ENCODE results near the gene EMP1. TPM values are rescaled to one million over a fixed set of nuclear protein-coding genes. Genes with fewer than 3 reads are reported as not detected.

The EMP1 gene
- total RNA-seq, 2 experiments from 2014 or later, result 7.3 to 8.6 TPM

- Mint-ChIP-seq H3K27me3 (peaks cover 4% of the 10 kb centered on the region), H3K4me3 (no peak overlapping the region), H3K4me1 (peaks cover 18% of the 10 kb centered on the region), H3K9me3 (peaks cover 4% of the 10 kb centered on the region), H3K27ac (no peak overlapping the region), H3K36me3 (peaks cover 4% of the 10 kb centered on the region)
- POLR2A ChIA-PET, result interaction anchor here (0.6 to 0.7 kb wide), 2 partner anchors 659 to 807 kb away, joined by 3 read pairs; no protein-coding TSS in a partner anchor
- DNase-seq (no peak), ATAC-seq (ENCODE audit: low read depth) (no peak)
These were observed 32.5 kb upstream of the EMP1 start for GRCh38 chr12:13163868-13164635.

GRCh38 chr12:13164921-13165616 is 31.5 kb upstream of the EMP1 start:
- peaks cover 18% of the 10 kb centered on the region for H3K4me1 Mint-ChIP-seq
- peak overlapping the region; percentile 23 for H3K4me3 Mint-ChIP-seq
- no peak overlapping the region for H3K27ac Mint-ChIP-seq
- POLR2A ChIA-PET, result interaction anchor here (0.9 to 1.1 kb wide), 2 partner anchors 15 to 63 kb away, joined by 4 to 5 read pairs; no protein-coding TSS in a partner anchor
- DNase-seq (no peak), ATAC-seq (ENCODE audit: low read depth) (no peak)
- peaks cover 4% of the 10 kb centered on the region for H3K36me3 Mint-ChIP-seq
- H3K27me3 Mint-ChIP-seq, result peaks cover 14% of the 10 kb centered on the region
- peaks cover 4% of the 10 kb centered on the region for H3K9me3 Mint-ChIP-seq

DNA sequence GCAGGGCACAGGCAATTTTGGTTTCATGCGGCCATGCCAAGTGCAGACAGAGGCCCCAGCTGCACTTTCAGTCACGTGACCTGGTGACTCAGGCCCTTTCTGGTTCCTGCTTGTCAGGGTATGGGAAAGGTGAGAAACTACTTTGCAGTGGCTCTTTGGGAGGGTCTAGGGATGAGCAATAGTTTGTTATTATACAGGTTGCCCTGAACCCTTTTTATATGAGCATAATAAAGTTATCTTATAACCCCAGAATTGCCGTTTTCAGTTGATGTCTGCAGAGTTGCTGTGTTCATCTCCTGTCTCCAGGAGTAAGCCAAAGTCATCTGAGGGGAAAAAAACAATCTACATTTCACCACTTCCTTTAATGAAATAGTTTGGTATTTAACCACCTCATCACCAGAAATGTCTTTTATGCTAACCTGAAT is 30.9 kb upstream of the EMP1 start:
- POLR2A ChIA-PET, result interaction anchor here (0.9 to 1.1 kb wide), 2 partner anchors 14 to 64 kb away, joined by 4 to 5 read pairs; no protein-coding TSS in a partner anchor
- peaks cover 18% of the 10 kb centered on the region for H3K27me3 Mint-ChIP-seq
- peak overlapping the region; percentile 23 for H3K4me3 Mint-ChIP-seq
- peak; percentile 92 for ATAC-seq (ENCODE audit: low read depth)
- DNase-seq, result peak; percentile 62
- peaks cover 4% of the 10 kb centered on the region for H3K9me3 Mint-ChIP-seq
- H3K27ac Mint-ChIP-seq, result peak overlapping the region; percentile 20
- peaks cover 18% of the 10 kb centered on the region for H3K4me1 Mint-ChIP-seq
- peaks cover 4% of the 10 kb centered on the region for H3K36me3 Mint-ChIP-seq

DNA sequence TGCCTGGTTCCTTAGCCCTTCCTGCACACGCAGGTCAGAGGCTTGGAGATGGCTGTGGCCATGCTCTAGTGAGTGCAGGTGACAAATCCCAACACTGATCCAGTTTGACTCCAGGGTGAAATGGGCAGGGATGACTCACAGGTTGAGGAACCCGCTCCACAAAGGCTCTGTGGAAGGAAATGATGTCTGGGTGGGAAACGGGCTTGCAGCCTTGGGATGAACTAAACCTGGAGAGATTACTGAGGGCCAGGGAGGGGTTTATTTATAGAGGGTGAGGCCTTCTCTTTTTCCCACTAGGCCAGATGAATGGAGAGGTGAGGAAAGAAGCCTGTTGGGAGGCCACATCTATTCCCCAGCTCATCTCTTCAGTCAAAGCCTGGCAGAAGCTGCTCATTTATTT is 29.3 kb upstream of the EMP1 start:
- H3K27me3 Mint-ChIP-seq, result peaks cover 24% of the 10 kb centered on the region
- DNase-seq (no peak), ATAC-seq (ENCODE audit: low read depth) (no peak)
- H3K4me3 Mint-ChIP-seq, result no peak overlapping the region
- peaks cover 4% of the 10 kb centered on the region for H3K36me3 Mint-ChIP-seq
- peaks cover 4% of the 10 kb centered on the region for H3K9me3 Mint-ChIP-seq
- H3K4me1 Mint-ChIP-seq, result peaks cover 18% of the 10 kb centered on the region
- POLR2A ChIA-PET, result interaction anchor here (0.6 kb wide), 1 partner anchor 323 kb away, joined by 3 read pairs; no protein-coding TSS in a partner anchor
- H3K27ac Mint-ChIP-seq, result no peak overlapping the region

DNA sequence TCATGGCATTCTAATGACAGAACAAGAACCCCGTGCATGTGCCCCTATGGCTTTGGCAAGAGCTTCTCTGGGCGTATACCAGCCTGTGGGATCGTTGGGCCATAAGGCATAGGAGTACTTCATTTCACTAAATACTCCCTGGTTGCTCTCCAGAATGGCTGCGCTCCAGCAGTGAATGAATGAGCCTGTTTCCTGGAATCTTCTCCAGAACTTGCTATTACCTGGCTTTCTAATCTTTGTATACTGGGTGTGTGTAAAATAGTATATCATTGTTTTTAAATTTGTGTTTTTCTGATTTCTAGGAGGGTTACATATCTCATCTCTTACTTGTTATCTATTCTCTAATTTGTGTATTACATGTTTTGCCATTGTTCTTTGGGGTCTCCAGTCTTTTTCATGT is 28.6 kb upstream of the EMP1 start:
- peaks cover 24% of the 10 kb centered on the region for H3K27me3 Mint-ChIP-seq
- POLR2A ChIA-PET, result interaction anchor here (0.6 kb wide), 1 partner anchor 323 kb away, joined by 3 read pairs; no protein-coding TSS in a partner anchor
- H3K9me3 Mint-ChIP-seq, result peaks cover 4% of the 10 kb centered on the region
- no peak for ATAC-seq (ENCODE audit: low read depth)
- H3K36me3 Mint-ChIP-seq, result peaks cover 4% of the 10 kb centered on the region
- peaks cover 18% of the 10 kb centered on the region for H3K4me1 Mint-ChIP-seq
- H3K4me3 Mint-ChIP-seq, result no peak overlapping the region
- H3K27ac Mint-ChIP-seq, result no peak overlapping the region
- no peak for DNase-seq

DNA sequence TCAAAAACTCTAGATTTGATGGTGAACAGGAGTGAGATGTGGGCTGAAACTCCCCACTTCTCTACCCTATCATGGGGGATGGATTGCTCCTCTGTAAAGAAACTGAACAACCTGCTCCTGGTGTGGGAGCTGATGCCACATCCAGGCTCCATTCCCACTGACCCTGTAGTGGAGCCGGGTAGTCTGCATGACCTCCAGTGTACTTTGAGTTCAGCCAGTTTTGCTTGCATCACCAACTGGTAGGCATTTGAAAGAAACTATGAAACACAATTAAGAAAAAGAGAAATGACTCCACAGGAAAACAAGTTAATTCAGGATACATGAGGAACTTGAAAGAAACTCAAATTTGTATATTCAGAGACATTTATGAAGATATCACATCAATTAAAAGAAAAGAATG is 27.3 kb upstream of the EMP1 start:
- Mint-ChIP-seq H3K27ac (no peak overlapping the region), H3K4me1 (peaks cover 30% of the 10 kb centered on the region), H3K36me3 (peaks cover 4% of the 10 kb centered on the region), H3K9me3 (peaks cover 4% of the 10 kb centered on the region), H3K27me3 (peaks cover 24% of the 10 kb centered on the region), H3K4me3 (no peak overlapping the region)
- ATAC-seq (ENCODE audit: low read depth) (no peak), DNase-seq (no peak)
- POLR2A ChIA-PET, result interaction anchor here (1.2 kb wide), 1 partner anchor 10 kb away, joined by 7 read pairs; no protein-coding TSS in a partner anchor

DNA sequence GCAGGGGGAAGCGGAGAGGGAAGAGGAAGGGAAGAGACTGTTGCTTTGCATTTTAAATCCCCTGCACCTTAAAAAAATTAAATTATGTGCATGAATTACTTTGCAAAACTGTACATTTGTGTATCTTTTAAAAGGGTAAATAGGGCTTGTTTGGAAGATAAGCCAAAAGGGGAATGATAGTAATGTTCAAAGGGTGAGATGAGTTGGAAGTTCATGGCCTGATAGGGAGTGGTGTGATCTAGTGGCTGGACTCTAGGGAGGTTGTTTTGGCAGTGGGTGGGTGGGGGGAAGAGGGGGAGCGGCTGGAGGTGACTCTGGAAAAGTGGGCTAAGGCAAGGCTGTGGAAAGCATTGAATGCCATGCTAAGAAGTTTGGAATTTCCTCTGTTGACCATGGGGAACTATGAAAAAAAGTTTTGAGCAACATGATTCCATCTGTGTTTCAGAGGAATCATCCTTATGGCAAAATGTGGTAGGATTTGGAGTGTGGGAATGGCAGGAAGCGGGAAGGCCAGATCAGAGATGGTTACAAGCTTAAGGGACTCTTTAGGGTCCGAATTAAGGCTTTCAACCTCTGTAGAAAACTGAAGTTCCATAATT is 25.5 kb upstream of the EMP1 start:
- POLR2A ChIA-PET, result no interaction called here
- H3K27ac Mint-ChIP-seq, result no peak overlapping the region
- no peak for DNase-seq
- H3K27me3 Mint-ChIP-seq, result peaks cover 24% of the 10 kb centered on the region
- H3K4me3 Mint-ChIP-seq, result no peak overlapping the region
- H3K36me3 Mint-ChIP-seq, result peaks cover 4% of the 10 kb centered on the region
- peaks cover 4% of the 10 kb centered on the region for H3K9me3 Mint-ChIP-seq
- no peak for ATAC-seq (ENCODE audit: low read depth)
- H3K4me1 Mint-ChIP-seq, result peaks cover 17% of the 10 kb centered on the region

DNA sequence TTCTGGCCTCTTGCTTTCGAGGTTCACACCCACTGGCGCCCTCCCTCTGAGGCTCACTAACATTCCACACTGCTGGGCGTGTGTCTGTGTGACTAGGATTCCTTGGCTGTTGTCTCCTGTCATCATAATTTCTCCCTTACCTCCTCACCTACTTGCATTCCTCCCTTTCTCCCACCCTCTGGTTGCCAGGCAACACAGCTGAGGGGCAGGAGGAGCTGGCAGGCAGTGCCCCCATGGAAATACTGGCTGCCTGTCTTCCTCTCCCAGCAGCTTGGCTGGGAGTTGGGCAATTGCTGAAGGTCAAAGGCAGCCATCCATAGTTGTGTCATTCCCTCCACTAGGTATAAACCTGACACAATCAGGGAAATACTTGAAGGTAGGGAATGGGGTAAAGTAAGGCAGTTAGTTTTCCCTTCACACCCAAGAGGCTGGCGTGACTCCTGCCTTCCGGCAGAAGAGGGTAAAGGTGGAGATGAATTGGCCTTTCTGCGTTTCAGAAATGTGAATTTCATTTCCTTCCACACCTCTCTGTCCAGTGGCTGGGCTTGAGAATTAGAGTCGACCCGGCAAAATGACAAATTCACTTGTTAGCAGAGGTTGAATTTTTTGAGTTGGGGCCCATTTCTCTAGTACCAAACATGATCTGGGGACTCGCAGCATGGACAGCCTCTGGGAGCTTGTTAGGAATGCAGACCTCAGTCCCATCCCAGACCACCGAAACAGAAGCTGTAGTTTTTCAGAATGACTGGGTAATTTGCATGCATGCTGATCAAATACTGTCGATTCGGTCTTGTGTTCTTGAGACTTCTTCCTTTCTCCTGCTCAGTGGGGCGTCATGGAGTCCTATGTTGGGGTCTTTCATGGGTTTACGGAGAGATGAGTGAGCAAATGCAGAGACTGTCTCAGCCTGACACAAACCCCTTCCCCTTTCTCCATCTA is 24.3 kb upstream of the EMP1 start:
- Mint-ChIP-seq H3K27ac (no peak overlapping the region), H3K9me3 (peaks cover 4% of the 10 kb centered on the region), H3K4me1 (peaks cover 13% of the 10 kb centered on the region), H3K36me3 (peaks cover 4% of the 10 kb centered on the region), H3K27me3 (peaks cover 29% of the 10 kb centered on the region), H3K4me3 (no peak overlapping the region)
- POLR2A ChIA-PET, result no interaction called here
- ATAC-seq (ENCODE audit: low read depth) (no peak), DNase-seq (no peak)

DNA sequence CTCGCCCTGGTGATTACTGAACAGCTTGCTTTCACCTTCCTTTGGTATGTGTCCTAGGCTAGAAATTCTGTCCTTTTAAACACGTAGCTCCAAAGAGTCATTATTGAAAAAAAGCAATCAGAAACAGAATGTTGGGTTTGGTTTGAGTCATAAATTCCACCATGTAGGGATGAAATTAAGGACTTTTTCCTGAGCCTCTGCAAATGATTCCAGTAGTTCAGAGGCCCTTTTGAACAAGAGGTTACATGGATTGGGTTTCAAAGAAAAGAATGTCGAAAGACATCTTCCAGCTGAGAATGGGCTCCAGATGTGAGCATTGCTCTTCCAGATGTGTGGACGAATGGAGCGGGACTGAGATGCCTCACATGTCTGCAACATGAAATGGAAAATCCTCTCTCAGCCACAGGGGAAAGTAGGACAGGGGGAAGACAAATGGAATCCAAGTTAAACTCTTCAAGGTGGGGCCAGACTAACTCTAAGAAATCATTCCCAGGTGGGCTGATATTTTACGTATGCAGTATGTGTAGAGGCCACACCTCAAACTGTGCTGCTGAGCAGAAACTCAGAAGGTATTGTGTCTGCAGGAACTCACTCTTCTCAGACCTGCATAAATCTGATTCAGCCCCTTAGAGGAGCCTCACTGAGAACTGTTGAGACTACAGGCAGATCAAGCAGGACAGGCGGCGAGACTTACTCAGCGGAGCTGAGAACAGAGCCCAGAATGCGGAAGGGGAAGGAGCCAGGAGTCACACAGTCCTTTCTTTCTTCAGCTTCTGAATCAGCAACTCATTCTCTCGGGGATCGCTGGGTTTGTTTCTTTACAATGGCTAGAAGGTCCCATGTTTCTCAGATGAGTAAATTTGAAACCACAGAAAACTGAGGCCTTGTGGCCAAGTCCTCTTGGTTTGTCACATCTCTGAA is 23.3 kb upstream of the EMP1 start:
- POLR2A ChIA-PET, result no interaction called here
- Mint-ChIP-seq H3K9me3 (no peaks in the 10 kb centered on the region), H3K27ac (no peak overlapping the region), H3K27me3 (peaks cover 37% of the 10 kb centered on the region), H3K4me3 (no peak overlapping the region), H3K36me3 (no peaks in the 10 kb centered on the region), H3K4me1 (peaks cover 18% of the 10 kb centered on the region)
- ATAC-seq (ENCODE audit: low read depth), result peak; percentile 39
- DNase-seq, result no peak

DNA sequence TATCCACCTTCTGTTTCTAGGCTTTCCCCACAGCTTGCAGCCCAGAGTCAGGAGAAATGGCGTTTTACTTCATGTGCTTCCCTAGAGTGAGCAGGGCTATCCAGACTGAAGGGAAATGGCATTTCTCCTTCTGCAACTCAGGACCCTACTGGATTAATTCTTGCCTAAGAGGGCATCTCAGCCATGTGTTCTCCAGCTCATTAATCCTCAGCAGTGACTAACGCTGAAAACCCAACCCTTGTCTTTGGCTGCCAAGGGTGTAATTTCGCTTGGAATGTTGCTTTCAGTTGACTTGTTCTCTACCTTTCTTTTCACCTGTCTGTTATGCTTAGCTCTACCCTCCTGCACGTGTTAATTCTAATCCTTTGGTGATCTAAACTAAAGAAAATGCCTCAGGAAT is 21.0 kb upstream of the EMP1 start:
- Mint-ChIP-seq H3K4me3 (no peak overlapping the region), H3K36me3 (no peaks in the 10 kb centered on the region), H3K27me3 (peaks cover 33% of the 10 kb centered on the region), H3K4me1 (peaks cover 31% of the 10 kb centered on the region), H3K9me3 (no peaks in the 10 kb centered on the region), H3K27ac (no peak overlapping the region)
- POLR2A ChIA-PET, result no interaction called here
- no peak for DNase-seq
- no peak for ATAC-seq (ENCODE audit: low read depth)

DNA sequence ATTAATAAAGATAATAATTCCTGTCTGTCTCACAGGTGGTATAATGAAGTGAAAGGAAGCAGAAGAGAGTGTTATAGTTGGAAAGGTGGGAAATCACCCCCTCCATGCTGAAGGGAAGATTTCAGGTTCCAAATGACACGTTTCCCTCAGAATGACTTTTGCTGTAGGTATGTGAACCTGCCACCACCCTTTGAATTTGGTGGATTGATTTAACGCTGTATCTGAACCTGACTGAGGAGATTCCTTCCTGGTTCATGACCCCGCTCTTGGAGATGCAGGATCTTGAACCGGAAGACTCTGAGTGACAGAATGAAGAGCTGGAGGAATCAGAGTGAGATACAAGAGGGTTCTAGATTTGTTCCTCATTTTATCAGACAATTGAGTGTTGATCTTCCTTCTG is 20.3 kb upstream of the EMP1 start:
- Mint-ChIP-seq H3K36me3 (no peaks in the 10 kb centered on the region), H3K9me3 (no peaks in the 10 kb centered on the region), H3K4me1 (peaks cover 33% of the 10 kb centered on the region), H3K27me3 (peaks cover 31% of the 10 kb centered on the region), H3K4me3 (no peak overlapping the region), H3K27ac (no peak overlapping the region)
- no peak for ATAC-seq (ENCODE audit: low read depth)
- no peak for DNase-seq
- POLR2A ChIA-PET, result no interaction called here

DNA sequence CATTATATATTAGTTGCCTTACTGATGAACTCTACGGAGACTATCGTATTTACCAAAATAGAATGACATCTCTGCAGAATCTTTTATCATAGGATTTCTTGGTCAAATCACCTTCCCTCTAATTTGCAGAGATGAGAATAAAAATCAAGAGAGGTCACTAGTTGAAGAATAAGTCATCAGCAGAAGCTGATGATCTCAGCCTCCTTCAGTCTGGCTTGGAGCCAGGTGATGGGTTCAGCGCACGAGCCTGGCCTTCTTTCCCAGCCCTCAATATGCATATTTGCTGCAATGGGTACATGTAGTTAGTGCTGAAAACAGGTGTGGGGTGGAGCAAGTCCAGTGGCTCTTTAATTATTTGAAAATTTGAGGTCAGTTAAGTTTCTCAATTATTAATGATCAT is 19.2 kb upstream of the EMP1 start:
- DNase-seq, result no peak
- H3K9me3 Mint-ChIP-seq, result no peaks in the 10 kb centered on the region
- POLR2A ChIA-PET, result no interaction called here
- H3K27ac Mint-ChIP-seq, result no peak overlapping the region
- no peak for ATAC-seq (ENCODE audit: low read depth)
- H3K4me3 Mint-ChIP-seq, result no peak overlapping the region
- H3K36me3 Mint-ChIP-seq, result no peaks in the 10 kb centered on the region
- H3K27me3 Mint-ChIP-seq, result peaks cover 37% of the 10 kb centered on the region
- peaks cover 35% of the 10 kb centered on the region for H3K4me1 Mint-ChIP-seq

Data from activated naive CD8-positive, alpha-beta T cell treated with anti-CD3 and anti-CD28 coated beads, Interleukin-2, amount 10 ng/mL, durations not matched to agents 7 days and 5 days (primary cell).